Type B pancreatic cell (in vitro differentiated cells): ENCODE measurements around the gene BLNK. TPM values are rescaled to one million over a fixed set of nuclear protein-coding genes. Genes with fewer than 3 reads are reported as not detected.

ENCODE experiments used
- DNase-seq: peaks from one replicate; pipeline ENCODE4 v3.0.0; 2021; ENCODE audit warnings: mixed read lengths; ENCODE audit not compliant: unreplicated experiment; ENCODE audit errors: extremely low spot score
- H3K27ac Mint-ChIP-seq: 2 replicates; pipeline ENCODE4 v1.8.0; 2021; ENCODE audit warnings: mild to moderate bottlenecking, mixed read lengths
- H3K27me3 Mint-ChIP-seq: 2 replicates; pipeline ENCODE4 v1.8.0; 2021; ENCODE audit warnings: mixed read lengths
- H3K36me3 Mint-ChIP-seq: 2 replicates; pipeline ENCODE4 v1.8.0; 2021; ENCODE audit warnings: mixed read lengths
- H3K4me1 Mint-ChIP-seq: one replicate; pipeline ENCODE4 v1.8.0; 2021; ENCODE audit warnings: mixed read lengths; ENCODE audit not compliant: unreplicated experiment
- H3K4me3 Mint-ChIP-seq: 2 replicates; pipeline ENCODE4 v1.8.0; 2021; ENCODE audit warnings: mild to moderate bottlenecking, mixed read lengths
- H3K9me3 Mint-ChIP-seq: 2 replicates; pipeline ENCODE4 v1.8.0; 2021; ENCODE audit warnings: mixed read lengths
- long read RNA-seq: library from polyadenylated mRNA; unstranded; transcript quantifications from one replicate; pipeline ENCODE4 v2.0.0, GENCODE V29; 2020
- total RNA-seq: library from RNA; stranded (reverse); gene quantifications from 2 replicates; pipeline ENCODE4 v1.2.1, GENCODE V29; 2021; ENCODE audit warnings: low replicate concordance
- TF ChIP-seq, protein P1 (sequence below): fragments of 200-600 bp; sonication (generic); conservative IDR thresholded peaks from 2 replicates; pipeline ENCODE4 v1.5.0; 2021; ENCODE audit warnings: antibody characterized with exemption, mild to moderate bottlenecking

Gene BLNK
- total RNA-seq: 21.7 and 59.8 TPM in 2 replicates
- long read RNA-seq, transcript BLNK-201 (17 exons, 1,784 nt): major isoform, 40 of 121 reads
- long read RNA-seq, transcript BLNK-202 (16 exons, 1,715 nt): minor isoform, 21 of 121 reads
- long read RNA-seq, partial matches to known transcripts: 33 of 121 reads
- long read RNA-seq, other reads (novel, unspliced or antisense): 26 of 121 reads

DNA sequence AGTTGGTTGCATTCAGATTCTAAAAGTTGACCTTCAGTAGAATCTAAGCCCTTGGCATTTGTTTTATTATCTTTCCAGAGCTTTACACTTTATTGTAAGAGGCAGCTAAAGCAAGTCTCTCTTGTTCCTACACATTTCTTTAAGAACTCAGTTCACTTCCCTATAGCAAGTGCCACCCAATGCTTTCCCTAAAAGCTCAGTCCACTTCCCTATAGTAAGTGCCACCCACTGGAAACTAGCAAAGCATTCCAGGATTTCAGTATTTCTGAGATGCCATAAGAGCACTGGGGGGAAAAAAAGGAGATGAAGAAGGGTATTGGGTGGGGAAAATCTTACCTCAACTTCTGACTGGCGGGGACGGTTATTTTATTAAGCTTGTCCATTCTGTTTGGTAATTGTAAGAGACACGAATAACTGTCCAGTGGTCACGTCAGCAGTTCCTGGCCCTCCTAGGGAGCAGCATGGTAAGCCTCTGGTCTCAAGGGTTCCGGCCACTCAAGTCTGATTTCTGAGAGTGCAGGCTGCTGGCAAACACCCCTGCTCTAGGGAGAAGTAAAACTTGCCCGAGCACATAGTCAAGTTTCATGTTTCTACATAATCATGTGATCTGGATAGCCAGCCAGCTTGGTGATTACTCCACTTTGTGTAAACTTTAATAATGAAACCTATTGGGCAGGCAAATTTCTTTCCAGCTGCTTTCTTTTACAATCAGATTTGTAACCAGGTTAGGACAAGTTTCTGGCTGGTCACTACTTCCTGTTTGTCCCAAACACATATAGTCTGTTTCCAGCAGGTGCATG lies at the start of gene BLNK:
BLNK (minus strand) TSS at position 554 of the 800 bp plus-strand sequence; CDS start at position 383, 171 bp downstream.
- no peak for DNase-seq
- peaks cover 8% of the 10 kb centered on the region for H3K9me3 Mint-ChIP-seq
- peaks cover 13% of the 10 kb centered on the region for H3K36me3 Mint-ChIP-seq
- H3K27me3 Mint-ChIP-seq: no peaks in the 10 kb centered on the region
- peak within 1 kb of the TSS; percentile 97 for H3K27ac Mint-ChIP-seq
- TF ChIP-seq, protein P1, sequence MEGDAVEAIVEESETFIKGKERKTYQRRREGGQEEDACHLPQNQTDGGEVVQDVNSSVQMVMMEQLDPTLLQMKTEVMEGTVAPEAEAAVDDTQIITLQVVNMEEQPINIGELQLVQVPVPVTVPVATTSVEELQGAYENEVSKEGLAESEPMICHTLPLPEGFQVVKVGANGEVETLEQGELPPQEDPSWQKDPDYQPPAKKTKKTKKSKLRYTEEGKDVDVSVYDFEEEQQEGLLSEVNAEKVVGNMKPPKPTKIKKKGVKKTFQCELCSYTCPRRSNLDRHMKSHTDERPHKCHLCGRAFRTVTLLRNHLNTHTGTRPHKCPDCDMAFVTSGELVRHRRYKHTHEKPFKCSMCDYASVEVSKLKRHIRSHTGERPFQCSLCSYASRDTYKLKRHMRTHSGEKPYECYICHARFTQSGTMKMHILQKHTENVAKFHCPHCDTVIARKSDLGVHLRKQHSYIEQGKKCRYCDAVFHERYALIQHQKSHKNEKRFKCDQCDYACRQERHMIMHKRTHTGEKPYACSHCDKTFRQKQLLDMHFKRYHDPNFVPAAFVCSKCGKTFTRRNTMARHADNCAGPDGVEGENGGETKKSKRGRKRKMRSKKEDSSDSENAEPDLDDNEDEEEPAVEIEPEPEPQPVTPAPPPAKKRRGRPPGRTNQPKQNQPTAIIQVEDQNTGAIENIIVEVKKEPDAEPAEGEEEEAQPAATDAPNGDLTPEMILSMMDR: no peak
- H3K4me1 Mint-ChIP-seq: peaks cover 24% of the 10 kb centered on the region
- peak within 1 kb of the TSS; percentile 97 for H3K4me3 Mint-ChIP-seq

DNA sequence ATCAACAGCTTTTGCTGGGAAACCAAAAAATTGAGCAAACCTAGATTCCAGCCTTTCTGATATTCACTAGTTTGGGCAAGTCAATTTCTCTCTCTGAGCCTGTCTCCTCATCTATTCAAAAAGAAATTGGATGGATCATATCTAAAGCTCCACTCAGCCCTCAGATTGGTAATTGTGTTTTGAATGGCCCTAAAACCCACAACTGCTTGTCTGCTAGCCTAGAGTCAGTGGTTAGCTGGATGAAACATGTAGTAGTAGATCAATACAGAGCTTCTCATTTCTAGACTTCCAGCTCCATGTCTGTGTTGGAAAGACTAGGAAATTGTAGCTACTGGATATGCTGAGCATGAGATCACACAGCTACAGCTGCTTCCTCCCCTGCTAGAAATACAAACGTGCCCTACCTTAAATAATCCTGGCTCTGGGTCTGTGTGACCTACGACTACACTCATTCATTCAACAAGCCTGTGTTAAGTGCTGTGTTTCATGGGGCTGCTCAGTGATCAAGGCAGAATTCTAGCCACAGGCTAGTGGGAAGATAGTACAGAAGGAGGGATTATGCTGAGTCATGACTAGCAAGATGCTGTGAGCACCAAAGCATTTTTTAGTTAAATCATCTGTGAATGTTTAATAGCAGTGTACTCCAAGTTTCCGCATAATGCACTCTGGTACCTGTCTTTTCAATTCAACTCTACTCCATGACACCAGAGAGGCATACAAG lies 48.5 kb upstream of the BLNK start:
- H3K4me1 Mint-ChIP-seq: no peaks in the 10 kb centered on the region
- H3K4me3 Mint-ChIP-seq: no peak overlapping the region
- TF ChIP-seq, protein P1: no peak
- peaks cover 14% of the 10 kb centered on the region for H3K27me3 Mint-ChIP-seq
- DNase-seq: no peak
- H3K27ac Mint-ChIP-seq: no peak overlapping the region
- no peaks in the 10 kb centered on the region for H3K36me3 Mint-ChIP-seq
- H3K9me3 Mint-ChIP-seq: no peaks in the 10 kb centered on the region

- H3K9me3 Mint-ChIP-seq: no peaks in the 10 kb centered on the region
- H3K27ac Mint-ChIP-seq: no peak overlapping the region
- H3K27me3 Mint-ChIP-seq: peaks cover 6% of the 10 kb centered on the region
- no peaks in the 10 kb centered on the region for H3K36me3 Mint-ChIP-seq
- no peak overlapping the region for H3K4me3 Mint-ChIP-seq
- no peaks in the 10 kb centered on the region for H3K4me1 Mint-ChIP-seq
- TF ChIP-seq, protein P1: no peak
- DNase-seq: no peak
Measured at GRCh38 chr10:96317067-96317833, 45.9 kb upstream of the BLNK start.

- no peak overlapping the region for H3K4me3 Mint-ChIP-seq
Measured at GRCh38 chr10:96313344-96313743, 42.0 kb upstream of the BLNK start.

More at GRCh38 chr10:96313344-96313743, 42.0 kb upstream of the BLNK start:
- Mint-ChIP-seq H3K27ac (no peak overlapping the region), H3K27me3 (no peaks in the 10 kb centered on the region), H3K9me3 (no peaks in the 10 kb centered on the region), H3K36me3 (no peaks in the 10 kb centered on the region), H3K4me1 (peaks cover 22% of the 10 kb centered on the region)
- no peak for DNase-seq
- TF ChIP-seq, protein P1: no peak
